Bone marrow (tissue), 2 donors: ENCODE results near the gene GRHL1.

Experiments
- DNase-seq, 2 donors: peaks; one replicate each; lab custom pipeline; 2025; lab: John Stamatoyannopoulos, UW

GRHL1 gene

DNA sequence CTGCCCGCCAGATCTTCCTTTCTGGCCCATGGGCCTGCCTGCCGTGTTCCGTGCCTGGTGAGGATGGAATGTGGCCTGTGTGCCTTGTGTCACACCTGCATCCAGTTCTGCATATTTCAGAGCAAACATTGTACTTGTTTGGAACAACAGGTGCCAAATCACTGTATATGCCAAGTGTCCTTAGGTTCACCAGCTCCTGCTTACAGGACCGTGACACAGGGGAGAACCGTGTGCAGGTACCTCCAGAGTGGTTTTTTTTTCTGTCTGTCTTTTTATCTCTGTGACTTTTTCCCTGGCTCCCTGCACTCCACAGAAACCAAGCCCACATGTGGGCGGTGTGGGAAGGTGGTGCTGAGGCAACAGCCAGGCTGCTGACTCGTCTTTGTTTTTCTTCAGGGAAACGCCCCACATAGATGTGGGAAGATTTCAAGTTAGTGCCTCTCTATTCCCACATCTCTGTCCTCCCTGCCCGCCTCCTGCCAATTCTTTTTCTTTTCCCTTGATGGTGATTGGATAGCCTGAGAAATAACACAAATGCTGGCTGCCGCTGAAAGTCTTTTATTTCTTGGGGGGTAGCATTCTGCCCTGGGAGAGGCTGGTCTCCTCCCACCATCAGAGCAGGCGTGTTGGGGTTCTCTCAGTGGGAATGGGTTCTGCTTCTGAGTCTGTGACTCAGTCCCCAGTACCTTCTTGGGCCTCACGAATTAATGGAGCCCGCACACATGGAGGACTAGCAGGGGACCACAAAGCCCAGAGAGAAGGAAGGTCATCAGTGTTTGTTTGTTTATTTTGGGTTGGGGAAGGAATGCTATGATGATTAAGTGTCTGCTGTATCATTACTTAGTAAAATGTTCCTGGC is 21.4 kb downstream of the GRHL1 start:
- DNase-seq: no peak

DNA sequence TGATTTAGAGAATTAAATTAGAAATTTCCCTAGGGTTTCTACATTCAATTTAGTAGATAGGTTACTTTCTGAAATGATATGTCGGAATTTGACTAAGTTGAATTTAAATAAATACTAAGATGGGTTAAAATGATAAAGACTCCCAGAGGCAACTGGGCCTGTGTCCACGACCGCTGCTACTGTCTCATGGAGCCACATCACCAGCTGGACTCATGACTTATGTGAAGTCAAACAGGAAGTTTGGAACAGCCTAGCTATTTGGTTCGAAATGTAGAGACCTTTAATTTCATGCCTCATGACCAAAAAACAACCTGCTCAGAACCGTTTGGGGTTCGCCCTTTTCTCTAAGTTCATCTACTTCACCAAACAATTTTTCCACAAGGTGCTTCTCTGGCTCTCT is 22.2 kb downstream of the GRHL1 start:
- DNase-seq: no peak

DNA sequence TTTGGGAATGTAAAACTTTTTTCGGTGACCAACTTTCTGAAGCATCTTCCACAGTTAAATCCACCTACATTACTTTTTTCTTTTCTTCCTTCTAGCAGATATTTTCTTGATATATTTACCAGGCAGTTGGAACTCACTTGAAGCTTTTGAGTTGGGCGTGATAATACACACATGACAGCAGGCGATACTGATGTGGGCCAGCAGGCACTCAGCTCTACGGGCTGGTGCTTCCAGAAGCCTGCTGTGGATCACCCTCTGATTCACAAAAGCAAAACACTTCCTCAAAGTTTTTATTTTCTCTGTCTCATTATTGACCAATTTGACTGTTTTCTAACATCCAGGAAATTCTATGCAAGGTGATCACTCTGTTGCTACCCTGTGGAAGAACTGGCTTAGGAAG is 22.9 kb downstream of the GRHL1 start:
- DNase-seq: no peak

DNA sequence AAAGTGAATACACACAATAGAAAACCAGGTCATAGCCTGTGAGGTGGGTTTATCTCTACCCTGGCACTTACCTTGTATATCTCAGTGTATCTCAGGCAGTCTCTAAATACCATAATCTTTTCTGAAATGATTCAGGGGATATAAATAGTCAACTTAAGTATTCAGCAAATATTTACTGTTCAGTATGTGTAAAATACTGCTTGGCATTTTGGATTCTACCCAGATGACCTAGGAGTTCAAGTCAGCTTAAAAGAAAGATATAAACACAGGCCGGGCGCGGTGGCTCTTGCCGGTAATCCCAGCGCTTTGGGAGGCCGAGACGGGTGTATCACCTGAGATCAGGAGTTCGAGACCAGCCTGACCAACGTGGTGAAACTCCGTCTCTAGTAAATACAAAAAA is 23.8 kb downstream of the GRHL1 start:
- no peak for DNase-seq

DNA sequence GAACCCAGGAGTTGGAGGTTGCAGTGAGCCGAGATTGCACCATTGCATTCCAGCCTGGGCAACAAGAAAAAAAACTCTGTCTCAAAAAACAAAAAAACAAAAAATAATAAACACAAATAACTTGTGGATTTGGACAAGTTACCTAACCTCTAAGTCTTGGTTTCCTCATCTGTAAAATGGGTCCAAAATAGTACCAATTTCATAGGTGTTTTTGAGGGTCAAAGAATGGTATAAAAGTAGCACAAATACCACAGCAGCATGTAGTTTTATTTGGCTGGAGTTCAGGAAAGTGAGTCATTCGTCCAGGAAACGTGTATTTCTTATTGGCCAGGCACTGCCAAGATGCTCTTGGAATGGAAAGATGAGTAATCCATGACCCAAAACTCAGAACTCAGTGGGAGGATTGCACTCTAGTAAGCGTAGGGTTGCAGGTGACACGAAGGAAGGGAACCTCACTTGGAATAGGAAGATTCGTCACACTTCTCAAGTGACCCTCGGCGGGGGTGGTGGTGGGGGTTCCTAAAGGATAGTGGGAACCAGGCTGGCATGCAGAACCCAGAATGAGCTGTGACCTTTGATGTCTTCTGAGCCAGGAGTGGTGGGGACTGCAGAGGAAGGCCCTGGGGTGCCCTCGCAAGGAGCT is 24.4 kb downstream of the GRHL1 start:
- no peak for DNase-seq

DNA sequence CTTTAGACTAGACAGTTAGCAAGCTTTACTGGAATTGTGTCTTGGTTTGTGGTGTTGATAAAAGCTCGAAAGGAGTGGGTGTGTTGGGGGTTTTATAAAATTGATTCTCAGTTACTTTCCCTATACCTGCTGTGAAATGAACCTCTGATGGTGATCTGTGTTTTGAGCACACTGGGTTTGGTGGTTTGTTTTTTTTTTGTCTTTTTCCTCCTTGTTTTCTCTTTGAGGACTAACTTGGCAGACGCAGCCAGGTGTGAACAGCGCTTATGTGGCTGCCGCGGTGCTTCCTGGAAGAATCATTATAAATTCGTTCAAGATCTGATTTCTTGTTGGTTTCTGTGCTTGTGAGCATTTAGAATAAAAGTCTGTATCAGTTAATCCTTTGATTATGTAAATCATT is 28.5 kb downstream of the GRHL1 start:
- no peak for DNase-seq

DNA sequence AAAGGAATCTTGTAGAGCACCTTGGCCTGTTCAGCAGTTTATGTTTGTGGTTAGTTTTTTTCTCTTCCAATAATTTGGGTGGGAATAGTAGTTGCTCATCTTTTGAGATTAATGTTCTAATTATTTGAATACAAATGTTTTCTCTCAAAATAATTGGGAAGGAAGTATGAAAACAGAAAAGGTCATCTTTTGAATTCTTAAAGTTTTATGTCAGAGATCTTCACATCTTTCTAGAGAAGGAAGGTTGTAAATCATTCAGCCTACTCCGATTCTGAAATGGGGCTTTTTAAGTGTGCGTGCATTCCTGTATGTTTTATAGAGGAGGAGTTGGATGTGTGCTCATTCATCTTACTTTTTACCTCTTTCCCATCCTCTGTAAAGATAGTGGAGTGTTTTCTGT is 29.0 kb downstream of the GRHL1 start:
- DNase-seq: no peak

DNA sequence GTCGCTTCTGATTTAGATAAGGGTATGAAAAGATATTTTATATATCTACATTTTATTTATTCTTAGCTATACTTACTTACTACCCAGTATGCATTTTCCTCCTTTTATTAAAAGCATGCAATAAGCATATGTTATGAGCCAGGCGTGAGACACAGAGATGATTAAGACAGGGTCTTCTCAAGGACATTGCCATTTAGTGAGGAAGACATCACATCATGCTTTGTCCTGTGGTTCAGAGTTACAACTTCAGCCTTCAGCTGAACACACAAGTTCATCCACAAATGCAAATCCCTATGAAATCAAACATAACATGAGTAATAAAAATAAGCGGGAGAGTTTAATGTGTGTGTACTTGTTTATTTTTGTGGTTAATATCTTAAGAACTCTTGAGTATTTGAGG is 30.2 kb downstream of the GRHL1 start:
- DNase-seq: no peak

DNA sequence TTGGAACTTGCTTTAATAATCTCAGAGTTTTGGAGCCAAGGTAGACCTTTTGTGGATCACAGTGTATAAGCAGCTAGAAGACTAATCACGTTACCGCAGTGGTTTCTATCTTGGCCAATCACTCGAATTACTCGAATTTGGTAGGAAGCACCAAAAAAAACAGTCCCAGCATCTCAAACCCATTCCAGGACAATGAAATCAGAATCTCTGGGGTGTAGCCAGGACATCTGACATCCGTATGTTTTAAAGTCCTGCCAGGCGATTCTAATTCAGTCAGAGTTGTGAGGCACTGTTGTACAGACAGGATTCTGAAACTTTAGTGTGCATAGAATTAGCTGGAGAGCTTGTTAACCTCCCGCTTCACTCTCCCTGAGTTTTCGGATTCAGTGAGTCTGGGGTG is 30.8 kb downstream of the GRHL1 start:
- no peak for DNase-seq

DNA sequence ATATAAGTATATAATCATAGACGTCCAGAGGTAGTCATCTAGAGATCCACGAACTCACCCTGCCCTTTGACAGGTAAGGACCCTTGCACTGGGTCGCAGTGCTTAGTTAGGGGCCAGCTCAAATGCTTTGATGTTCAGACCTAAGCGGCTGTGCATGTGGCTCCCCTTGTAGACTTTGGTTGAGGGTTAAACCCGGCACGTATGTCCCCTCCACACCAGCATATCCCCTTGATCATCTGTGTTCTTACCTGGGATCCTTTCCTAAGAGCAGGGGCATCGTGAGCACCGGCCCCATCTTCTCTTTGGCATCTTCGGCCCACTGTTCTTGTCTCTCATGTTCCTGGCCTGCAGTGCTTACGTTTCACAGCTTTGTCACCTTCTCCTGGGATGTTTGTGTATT is 31.4 kb downstream of the GRHL1 start:
- no peak for DNase-seq

DNA sequence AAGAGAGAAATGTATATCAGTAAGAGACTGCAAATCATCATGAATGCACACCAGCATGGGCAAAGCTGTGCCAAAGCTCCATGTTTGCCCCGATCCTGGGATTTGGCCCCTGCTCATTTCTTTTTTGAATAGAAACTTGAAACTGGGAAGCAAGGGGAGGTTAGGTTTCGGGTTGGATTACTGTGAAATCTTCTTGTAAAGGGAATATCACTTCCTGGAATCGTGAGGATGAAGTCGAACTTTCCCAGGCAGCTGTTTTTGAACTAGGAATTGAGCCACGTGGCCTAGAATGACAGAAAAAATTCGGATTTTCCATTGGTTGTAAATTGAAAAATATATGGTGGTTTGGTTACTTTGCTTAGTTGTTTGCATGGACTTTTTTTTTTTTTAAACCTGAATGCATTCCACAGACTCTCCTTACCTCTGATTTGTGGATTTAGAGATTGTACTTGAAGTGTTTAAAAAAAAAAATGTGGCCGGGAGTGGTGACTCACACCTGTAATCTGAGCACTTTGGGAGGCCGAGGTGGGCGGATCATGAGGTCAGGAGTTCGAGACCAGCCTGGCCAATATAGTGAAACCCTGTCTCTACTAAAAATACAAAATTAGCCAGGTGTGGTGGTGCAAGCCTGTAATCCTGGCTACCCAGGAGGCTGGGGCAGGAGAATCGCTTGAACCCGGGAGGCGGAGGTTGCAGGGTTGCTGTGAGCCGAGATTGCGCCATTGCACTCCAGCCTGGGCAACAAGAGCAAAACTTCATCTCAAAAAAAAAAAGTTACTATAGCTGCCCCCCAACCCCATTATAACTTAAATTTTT is 32.1 kb downstream of the GRHL1 start:
- DNase-seq: no peak

DNA sequence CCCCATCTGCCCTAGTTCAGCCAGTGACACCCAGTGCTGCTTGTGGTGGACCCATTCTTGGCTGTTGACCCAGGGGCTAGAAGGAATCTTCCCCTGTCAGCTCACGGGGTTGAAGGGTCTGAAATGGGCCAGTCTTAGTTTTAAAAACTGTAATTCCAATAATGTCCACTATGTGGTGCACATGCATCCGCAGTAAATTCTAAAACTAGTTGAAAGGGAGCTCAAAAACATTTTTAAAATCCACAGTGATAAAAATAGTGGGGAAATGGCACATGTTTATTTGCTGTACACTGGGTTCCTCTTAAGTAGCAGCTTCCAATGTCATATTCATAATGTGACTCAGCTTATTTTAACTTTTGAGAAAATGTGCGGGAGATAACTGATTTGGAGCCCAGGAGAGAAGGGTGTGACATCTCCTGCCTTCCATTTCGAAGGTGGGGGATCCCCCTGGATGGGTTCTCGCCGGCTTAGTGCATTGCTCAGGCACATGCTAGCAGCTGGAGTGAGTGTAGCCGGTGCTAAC is 32.8 kb downstream of the GRHL1 start:
- DNase-seq: peak in 1 of 2 donors; percentile 12

DNA sequence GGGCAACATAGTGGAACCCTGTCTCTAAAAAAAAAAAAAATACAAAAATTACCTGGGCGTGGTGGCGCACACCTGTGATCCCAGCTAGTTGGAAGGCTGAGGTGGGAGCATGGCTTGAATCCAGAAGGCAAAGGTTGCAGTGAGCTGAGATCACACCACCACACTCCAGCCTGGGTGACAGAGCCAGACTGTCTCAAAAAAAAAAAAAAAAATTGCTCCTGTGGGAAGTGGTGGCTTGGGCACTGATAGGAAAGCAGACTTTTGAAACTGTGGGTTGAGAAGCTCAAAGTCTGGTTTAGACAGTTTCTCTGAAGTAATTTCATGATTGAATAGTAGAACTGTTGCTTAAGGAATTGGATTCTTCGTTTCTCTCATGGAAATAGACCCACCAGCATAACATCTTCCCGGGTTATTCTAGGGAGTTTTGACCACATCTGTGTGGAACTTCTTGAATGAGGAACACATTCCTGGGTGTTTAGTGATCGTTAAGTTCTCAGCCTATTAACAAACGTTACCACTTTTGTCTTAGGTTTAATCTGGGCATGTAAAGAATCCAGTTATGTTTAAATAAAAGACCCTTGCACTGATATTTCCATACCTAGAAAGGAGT is 33.5 kb downstream of the GRHL1 start:
- DNase-seq: no peak

DNA sequence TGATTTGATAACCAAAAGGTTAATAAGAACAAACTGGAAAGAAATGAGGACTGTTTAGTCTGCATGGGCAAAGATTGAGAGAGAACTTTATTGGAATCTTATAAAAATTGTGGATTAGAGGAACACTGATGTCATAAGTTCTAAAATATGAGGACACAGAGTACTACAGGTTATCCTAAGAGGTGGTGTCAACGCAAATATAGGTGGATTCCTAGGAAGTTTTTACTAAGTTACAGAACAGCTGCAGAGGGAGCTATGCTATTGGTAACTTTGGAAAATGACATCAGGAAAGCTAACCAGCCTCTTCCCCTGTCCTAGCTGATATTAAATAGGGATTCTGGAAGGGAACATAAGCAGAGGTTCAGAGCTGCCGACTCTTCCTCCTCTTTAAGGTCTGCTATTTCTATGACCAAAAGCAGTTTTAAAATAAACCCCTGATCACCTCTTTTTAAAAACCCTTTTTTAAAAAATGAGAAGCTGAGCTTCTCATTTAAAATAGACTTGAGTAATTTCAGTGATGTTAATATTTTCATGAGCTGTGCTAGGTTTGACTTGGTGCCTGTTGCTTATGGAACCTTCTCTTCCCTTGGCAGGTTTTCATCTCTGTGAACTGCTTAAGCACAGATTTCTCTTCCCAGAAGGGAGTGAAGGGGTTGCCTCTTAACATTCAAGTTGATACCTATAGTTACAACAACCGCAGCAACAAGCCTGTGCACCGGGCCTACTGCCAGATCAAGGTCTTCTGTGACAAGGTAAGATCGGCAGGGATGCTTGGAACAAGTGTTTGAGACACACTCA is 34.2 kb downstream of the GRHL1 start:
- no peak for DNase-seq

DNA sequence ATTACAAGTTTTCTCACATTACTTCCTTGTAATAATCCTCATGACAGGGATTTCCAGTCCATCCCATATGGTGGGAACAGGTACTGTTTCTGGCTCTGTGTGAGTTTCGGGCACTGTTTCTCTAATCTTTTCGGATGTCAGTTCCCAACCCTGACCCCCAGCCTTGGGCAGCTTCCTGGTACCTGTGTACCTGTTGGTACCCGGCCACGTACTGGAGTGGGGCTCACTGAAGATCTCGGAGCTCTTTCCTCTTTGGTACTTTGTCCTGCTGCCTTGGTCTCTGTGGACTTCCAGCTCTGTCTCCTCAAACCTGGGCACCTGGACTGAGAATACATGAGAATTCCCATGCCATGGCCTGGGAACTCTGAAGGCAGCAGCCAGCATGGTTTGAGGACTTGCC is 36.8 kb downstream of the GRHL1 start:
- DNase-seq: no peak

DNA sequence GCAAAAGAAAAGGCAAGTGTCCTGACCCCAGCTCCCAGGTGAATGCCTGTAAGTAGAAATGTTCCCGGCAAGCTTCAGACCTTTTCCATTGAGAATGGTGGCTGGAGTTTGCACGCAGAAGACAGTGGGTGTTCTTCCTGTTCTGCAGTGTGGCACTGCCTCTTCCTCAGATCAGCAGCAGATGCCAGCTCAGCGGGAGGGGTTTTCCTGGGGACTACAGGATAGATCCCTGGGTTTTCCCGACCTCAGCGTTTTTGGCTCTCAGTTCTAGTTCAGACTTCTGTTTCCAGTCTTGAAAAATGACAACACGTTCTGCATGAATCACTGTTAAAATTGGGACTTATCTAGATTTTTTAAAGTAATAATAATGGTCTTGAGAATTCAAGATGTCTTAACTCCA is 39.2 kb downstream of the GRHL1 start:
- no peak for DNase-seq

DNA sequence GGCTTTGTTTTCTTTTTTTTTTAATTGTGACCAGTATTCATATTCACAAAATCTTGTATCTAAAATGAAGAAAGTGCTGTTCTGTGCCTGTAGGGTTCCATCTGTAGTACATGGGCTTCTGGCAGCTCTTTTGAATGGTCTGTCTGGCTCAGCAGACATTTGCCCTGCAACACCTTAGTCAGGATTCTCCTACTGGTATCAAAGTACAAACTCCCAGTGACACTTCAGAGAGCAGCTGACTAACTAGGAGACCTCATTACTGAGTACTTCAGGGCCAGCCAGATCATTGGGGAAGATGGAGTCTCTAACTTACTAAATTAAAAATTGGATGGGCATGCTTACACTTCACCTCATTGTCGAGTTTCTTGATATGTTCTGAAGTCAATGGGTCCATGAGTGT is 39.7 kb downstream of the GRHL1 start:
- no peak for DNase-seq

DNA sequence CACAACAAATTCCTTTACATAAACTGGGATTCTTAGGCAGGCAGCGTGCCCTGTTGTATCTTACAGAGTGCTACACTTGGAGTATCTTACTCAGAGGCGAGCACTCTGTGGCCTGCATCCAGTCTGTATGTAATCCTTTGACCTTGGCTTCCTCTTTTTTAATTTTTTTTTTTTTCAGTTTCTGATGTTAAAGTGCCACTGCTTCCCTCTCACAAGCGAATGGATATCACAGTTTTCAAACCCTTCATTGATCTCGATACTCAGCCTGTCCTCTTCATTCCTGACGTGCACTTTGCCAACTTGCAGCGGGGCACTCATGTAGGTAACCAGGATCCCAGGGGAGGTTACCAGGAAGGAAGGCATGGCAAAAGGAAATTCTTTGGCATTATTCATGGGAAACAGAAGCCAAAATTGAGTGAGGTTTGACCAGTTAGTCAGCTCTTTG is 40.4 kb downstream of the GRHL1 start:
- DNase-seq: no peak

DNA sequence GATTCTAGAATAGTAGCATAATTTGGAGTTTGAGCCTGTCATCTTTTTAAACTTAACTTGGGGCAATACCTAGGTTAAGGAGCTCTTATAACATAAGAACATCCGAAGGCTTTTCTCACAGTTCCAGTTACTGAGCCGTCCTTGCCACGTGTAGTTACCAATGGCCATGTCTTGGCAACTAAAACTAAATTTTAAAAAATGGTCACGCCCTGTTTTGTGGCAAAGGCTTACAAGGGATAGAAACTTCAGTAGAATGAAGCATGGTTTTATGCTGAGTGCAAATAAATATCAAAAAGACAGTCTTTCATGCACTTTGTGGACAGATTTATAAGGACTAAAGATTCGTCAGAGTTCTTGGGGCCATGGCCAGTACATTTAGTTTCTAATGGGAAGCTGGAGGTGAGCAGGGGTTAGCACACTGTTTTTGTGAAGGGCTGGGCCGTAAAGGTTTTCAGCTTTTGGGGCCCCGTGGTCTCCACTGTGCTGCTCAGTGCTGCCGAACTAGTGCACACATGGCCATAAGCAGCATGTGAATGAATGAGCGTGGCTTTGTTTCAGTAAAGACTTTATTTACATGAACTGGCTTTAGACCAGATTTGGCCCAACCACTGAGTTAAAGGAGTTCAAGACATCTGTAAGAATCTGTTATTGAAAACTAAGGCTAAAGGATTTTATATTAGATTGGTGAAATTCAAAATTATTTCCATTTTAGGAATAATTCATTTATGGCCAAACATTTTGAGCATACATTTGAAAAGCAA is 41.1 kb downstream of the GRHL1 start:
- DNase-seq: no peak

DNA sequence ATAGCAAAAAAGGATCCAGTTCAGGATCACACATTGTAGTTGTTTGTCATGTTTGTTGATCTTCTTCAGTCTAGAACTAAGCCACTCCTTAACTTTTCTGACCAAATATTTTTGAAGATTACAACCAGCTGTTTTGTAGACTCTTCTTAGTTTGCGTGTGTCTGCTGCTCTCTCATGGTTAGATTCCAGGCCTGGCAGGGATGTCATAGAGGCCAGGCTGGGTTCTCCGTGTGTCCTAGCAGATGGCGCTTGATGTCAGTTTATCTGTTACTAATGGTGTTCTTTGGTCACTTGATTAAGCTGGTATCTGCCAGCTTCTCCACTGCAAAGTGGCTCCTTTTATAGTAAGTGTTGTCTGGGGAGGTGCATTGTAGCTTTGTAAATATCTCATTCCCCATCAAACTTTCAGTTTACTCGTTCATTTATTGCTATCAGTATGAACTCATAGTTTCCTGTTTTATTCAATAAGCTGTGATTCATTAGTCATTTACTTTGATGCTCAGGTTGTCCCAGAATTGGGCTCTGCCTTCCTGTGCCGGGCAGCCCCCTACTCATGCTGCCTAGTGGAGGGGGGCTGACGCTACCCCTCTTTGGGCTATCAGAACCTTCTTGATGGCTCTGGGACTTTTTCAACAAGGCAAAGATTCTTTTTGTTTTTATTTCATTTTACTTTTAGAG is 42.1 kb downstream of the GRHL1 start:
- no peak for DNase-seq
